Heart left ventricle (tissue), 16 donors: Measurements from ENCODE around the gene CLCNKA. TPM values are rescaled to one million over a fixed set of nuclear protein-coding genes. Genes with fewer than 3 reads are reported as not detected.

ENCODE experiments used
- ATAC-seq, 4 donors: fragments of 200-7000 bp; cut with Tn5 transposase; one replicate each; pipeline ENCODE4 v1.9.1; 2020 to 2022; ENCODE audit warnings: moderate library complexity in 4 of 4, mild to moderate bottlenecking in 3 of 4, moderate number of reproducible peaks in 1 of 4
- DNase-seq, 5 donors: peaks; one replicate each; pipeline ENCODE4 v3.0.0-alpha.2; 2020
- H3K27ac ChIP-seq, 12 donors: fragments of 200-600 bp; sonication (generic) in 4 of 12; one replicate each; pipeline versions ENCODE4 v1.5.0 to v1.8.0; 2016 to 2022; ENCODE audit warnings: mild to moderate bottlenecking in 2 of 12
- H3K27me3 ChIP-seq, 9 donors: fragments of 200-600 bp; sonication (generic) in 2 of 9; one replicate each; pipeline versions ENCODE4 v1.5.1 to v1.8.0; 2016 to 2022; ENCODE audit warnings: mild to moderate bottlenecking in 3 of 9
- H3K36me3 ChIP-seq, 9 donors: fragments of 200-600 bp; sonication (generic) in 2 of 9; one replicate each; pipeline versions ENCODE4 v1.5.0 to v1.8.0; 2018 to 2022; ENCODE audit warnings: mild to moderate bottlenecking in 2 of 9
- H3K4me1 ChIP-seq, 12 donors: fragments of 200-600 bp; sonication (generic) in 4 of 12; one replicate each; pipeline versions ENCODE4 v1.5.0 to v1.8.0; 2016 to 2022; ENCODE audit warnings: mild to moderate bottlenecking in 3 of 12
- H3K4me3 ChIP-seq, 12 donors: fragments of 200-600 bp; sonication (generic) in 4 of 12; one replicate each; pipeline versions ENCODE4 v1.5.0 to v1.8.0; 2017 to 2022; ENCODE audit warnings: mild to moderate bottlenecking in 9 of 12, moderate library complexity in 4 of 12
- H3K9me3 ChIP-seq, 12 donors: fragments of 200-600 bp; sonication (generic) in 4 of 12; one replicate each; pipeline versions ENCODE4 v1.5.0 to v1.8.0; 2016 to 2022; ENCODE audit warnings: mild to moderate bottlenecking in 1 of 12
- CTCF ChIP-seq, 12 donors: fragments of 200-600 bp; sonication (generic) in 4 of 12; IDR thresholded peaks; one replicate each; pipeline versions ENCODE4 v1.5.0 to v1.8.0; 2018 to 2022; ENCODE audit warnings: antibody characterized with exemption in 12 of 12, mild to moderate bottlenecking in 5 of 12
- POLR2A ChIP-seq, 2 donors: fragments of 450-650 bp; IDR thresholded peaks; one replicate each; pipeline ENCODE4 v1.6.1; 2017; ENCODE audit warnings: antibody characterized with exemption in 2 of 2, mild to moderate bottlenecking in 2 of 2, moderate library complexity in 2 of 2
- WGBS, 4 donors: extraction: QIAGEN DNeasy Blood & Tissue Kit in 2 of 4; methylation state at CpG; one replicate each; pipeline versions ENCODE4 v1.1.5 to v1.1.7; 2013 to 2018; 5-methylcytosine and 5-hydroxymethylcytosine counted together
- intact Hi-C, 10 donors: fragments of 100-400 bp; cut with DNase I; formaldehyde crosslinking; loops; one replicate each; pipeline versions ENCODE4 v1.11.1 to v1.14.2; 2022
- polyA plus RNA-seq, 2 donors: library from polyadenylated mRNA; stranded (reverse); fragments of 200-250 nt; gene quantifications; one replicate each; pipeline ENCODE4 v1.2.3, GENCODE V29; 2013
- total RNA-seq, 9 donors: library from RNA; depleted of rRNA in 2 of 9; stranded (reverse); fragments of >200 nt in 2 of 9; fragmentation: NEBNext Ultra II Directional in 3 of 9; extraction: Animal tissue kit (Norgen Biotek cat#: 25700) in 3 of 9; gene quantifications; one replicate each; pipeline versions ENCODE4 v1.1.0 to v1.2.4, GENCODE V29; 2016 to 2023
- donor health status: ischemic (EF 13 %, LVEDD 7.1; RV severe dilation, severe dysfunction).
- donor health status: healthy with polysubstance abuse.
- donor health status: DM: no; HTN: yes; CAD: no.
- donor health status: DM: no; HTN: no; CAD: no.
- donor health status: ischemic (EF 25% LVEDD 6.9; RV normal size, moderate dysfunction).
- donor health status: ischemic (EF 25% LVEDD 5.7; RV mildly dilated, moderate dysfunction).
- donor health status: healthy.
- donor health status: DM: yes; HTN: yes; CAD: no.
- donor health status: ischemic (EF 35%, LVEDD 5.7; RV mildly dilated, moderate dysfunction).
- donor health status: nonischemic (EF 11% LVEDD 7.7; RV severe dilation, severe dysfunction).
- donor health status: DM: yes; HTN: yes; CAD: no.
- donor health status: PGD.
- donor health status: ischemic (EF 29% LVEDD 5.4; RV normal size, mild dysfunction).
- donor health status: nonischemic (EF 23%, LVEDD 6.1; RV moderate dilation, normal function).

Gene CLCNKA
- total and polyA plus RNA-seq, 11 donors: 0.25 to 1.1 (median 0.53) TPM; not detected in 2

- no peaks in the 10 kb centered on the region for H3K36me3 ChIP-seq
- no peak for ATAC-seq
- peaks cover 0 to 5% (median 0%) of the 10 kb centered on the region in 9 donors for H3K27me3 ChIP-seq
- intact Hi-C loops: loop anchor here (1.0 to 5.0 kb wide), 7 partner anchors 23 to 48 kb away; no protein-coding TSS in a partner anchor
- no peak for TF ChIP-seq CTCF (IDR thresholded peaks at IDR 0.05)
- TF ChIP-seq POLR2A (IDR thresholded peaks at IDR 0.05): no peak
- H3K27ac ChIP-seq: no peak overlapping the region
- DNase-seq: no peak
- no peak overlapping the region for H3K4me3 ChIP-seq
- WGBS, 4 donors: 86 to 92% (median 90%) methylated on average over 11 of the region's 11 CpGs
- no peaks in the 10 kb centered on the region for H3K9me3 ChIP-seq
- peaks cover 0 to 27% (median 19%) of the 10 kb centered on the region in 12 donors for H3K4me1 ChIP-seq
These were observed 12.2 kb upstream of the CLCNKA start for GRCh38 chr1:16009678-16010077.

GRCh38 chr1:16010837-16011236, 11.0 kb upstream of the CLCNKA start:
- peaks cover 0 to 34% (median 19%) of the 10 kb centered on the region in 12 donors for H3K4me1 ChIP-seq
- DNase-seq: no peak
- no peak overlapping the region for H3K27ac ChIP-seq
- H3K4me3 ChIP-seq: no peak overlapping the region
- intact Hi-C loops: no loop called here
- H3K36me3 ChIP-seq: peaks cover 0 to 9% (median 0%) of the 10 kb centered on the region in 9 donors
- ATAC-seq: no peak
- H3K9me3 ChIP-seq: no peaks in the 10 kb centered on the region
- peaks cover 0 to 5% (median 0%) of the 10 kb centered on the region in 9 donors for H3K27me3 ChIP-seq
- TF ChIP-seq POLR2A (IDR thresholded peaks at IDR 0.05): no peak
- no peak for TF ChIP-seq CTCF (IDR thresholded peaks at IDR 0.05)
- WGBS, 4 donors: 90 to 94% (median 93%) methylated on average over 3 of the region's 3 CpGs

GRCh38 chr1:16011936-16012589, 9.8 kb upstream of the CLCNKA start:
- TF ChIP-seq POLR2A (IDR thresholded peaks at IDR 0.05) (no peak), CTCF (IDR thresholded peaks at IDR 0.05) (no peak)
- Histone ChIP-seq H3K4me3 (peak overlapping the region in 2 of 12 donors; percentile 35 to 63), H3K9me3 (no peaks in the 10 kb centered on the region), H3K27me3 (peaks cover 0 to 5% (median 0%) of the 10 kb centered on the region in 9 donors), H3K4me1 (peaks cover 0 to 34% (median 19%) of the 10 kb centered on the region in 12 donors), H3K36me3 (peaks cover 0 to 10% (median 0%) of the 10 kb centered on the region in 9 donors), H3K27ac (peak overlapping the region in 11 of 12 donors; percentile 18 to 99 (median 97))
- WGBS, 4 donors: 92 to 96% (median 95%) methylated on average over 11 of the region's 11 CpGs
- intact Hi-C loops: no loop called here
- ATAC-seq (no peak), DNase-seq (no peak)

- Histone ChIP-seq H3K27me3 (peaks cover 0 to 5% (median 0%) of the 10 kb centered on the region in 9 donors), H3K36me3 (peaks cover 0 to 10% (median 0%) of the 10 kb centered on the region in 9 donors), H3K4me1 (peaks cover 0 to 38% (median 21%) of the 10 kb centered on the region in 12 donors), H3K9me3 (no peaks in the 10 kb centered on the region), H3K27ac (peak overlapping the region; percentile 88 to 99 (median 97)), H3K4me3 (peak overlapping the region in 11 of 12 donors; percentile 7 to 70 (median 36))
- DNase-seq: peak; percentile 81 to 90 (median 86)
- intact Hi-C loops: no loop called here
- TF ChIP-seq CTCF (IDR thresholded peaks at IDR 0.05) (peak in 2 of 12 donors; percentile 8 to 11), POLR2A (IDR thresholded peaks at IDR 0.05) (no peak)
- peak; percentile 16 to 53 (median 37) for ATAC-seq
- 4 to 19% (median 8%) methylated on average over 9 to 36 of the region's 36 CpGs for WGBS, 4 donors
These were observed 9.1 kb upstream of the CLCNKA start for GRCh38 chr1:16012590-16013219.
